Limb (tissue), 2 donors: Measurements from ENCODE around the gene MERTK.
"Not testable (repeated sequence)": the region's sequence is repeated elsewhere in the genome, so short reads cannot be mapped to it uniquely, and the experiment has no call there.

Experiments used
- DNase-seq, 2 donors: peaks; one replicate each; pipeline ENCODE4 v3.0.0-alpha.2; 2016; ENCODE audit errors: extremely low spot score in 2 of 2

The MERTK gene

DNA sequence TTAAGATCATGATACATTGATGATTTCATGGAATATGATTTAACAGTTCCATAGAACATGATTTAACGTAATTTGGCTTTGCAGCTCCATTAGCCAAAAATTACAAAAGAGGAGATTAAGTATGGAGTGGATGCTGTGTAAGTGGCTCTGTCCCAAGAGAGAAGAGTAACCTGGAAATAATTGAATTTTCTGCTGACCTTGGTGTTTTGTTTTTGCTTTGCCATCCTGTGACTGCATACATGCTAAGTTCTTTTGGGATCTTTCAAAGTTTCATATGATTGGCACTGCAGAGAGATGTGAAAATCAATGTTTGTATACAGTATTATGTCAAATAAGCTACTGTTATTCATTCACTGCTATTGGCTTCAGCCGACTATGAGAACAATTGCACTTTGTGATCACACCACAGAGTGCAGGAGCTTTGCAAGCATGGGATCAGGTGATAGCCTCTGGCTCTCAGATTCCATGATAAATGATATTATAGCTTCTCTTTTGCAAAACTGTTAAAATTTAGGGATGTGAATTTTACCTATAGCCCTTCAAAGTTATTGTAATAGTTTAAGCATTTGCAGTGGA, 110.6 kb downstream of the MERTK start:
- DNase-seq, result no peak

GRCh38 chr2:112010751-112011150, 112.3 kb downstream of the MERTK start:
- DNase-seq, result no peak

DNA sequence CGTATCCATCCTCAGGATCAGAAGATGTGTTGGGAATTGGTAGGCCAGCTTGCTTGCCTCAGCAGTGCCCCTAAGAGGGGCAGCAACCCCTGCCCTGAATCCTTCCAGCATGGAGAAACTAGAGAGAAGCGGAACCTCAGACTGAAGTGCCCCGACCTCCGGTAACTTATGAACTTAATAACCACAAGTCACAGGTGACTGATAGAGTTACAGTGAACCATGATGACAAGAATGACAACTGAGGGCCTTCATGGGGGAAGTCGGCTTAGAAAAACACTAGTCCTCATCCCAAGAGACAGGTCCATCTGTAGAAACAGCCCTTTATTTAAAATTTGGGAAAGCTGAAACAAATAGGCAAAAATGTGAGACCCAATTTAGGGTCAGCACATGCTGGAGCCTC, 114.1 kb downstream of the MERTK start:
- no peak for DNase-seq

- no peak for DNase-seq
Measured at GRCh38 chr2:112018846-112019245, 120.4 kb downstream of the MERTK start.

GRCh38 chr2:112019569-112019982, 121.2 kb downstream of the MERTK start:
- no peak for DNase-seq

GRCh38 chr2:112020561-112020960, 122.2 kb downstream of the MERTK start:
- no peak for DNase-seq

DNA sequence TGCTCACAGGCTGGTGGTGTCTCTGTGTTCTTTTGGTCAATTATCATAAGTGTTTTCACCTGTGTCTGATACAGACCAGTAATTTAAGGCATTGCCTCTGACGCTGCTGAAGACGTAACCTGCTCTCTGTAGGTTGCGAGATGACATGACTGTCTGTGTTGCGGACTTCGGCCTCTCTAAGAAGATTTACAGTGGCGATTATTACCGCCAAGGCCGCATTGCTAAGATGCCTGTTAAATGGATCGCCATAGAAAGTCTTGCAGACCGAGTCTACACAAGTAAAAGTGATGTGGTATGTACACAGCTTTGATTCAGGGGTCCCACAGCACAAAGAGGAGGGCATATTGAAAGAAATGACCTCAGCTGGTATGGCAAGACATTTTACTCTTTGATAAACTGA, 122.9 kb downstream of the MERTK start:
- no peak for DNase-seq

GRCh38 chr2:112021781-112022231, 123.4 kb downstream of the MERTK start:
- DNase-seq, result no peak

DNA sequence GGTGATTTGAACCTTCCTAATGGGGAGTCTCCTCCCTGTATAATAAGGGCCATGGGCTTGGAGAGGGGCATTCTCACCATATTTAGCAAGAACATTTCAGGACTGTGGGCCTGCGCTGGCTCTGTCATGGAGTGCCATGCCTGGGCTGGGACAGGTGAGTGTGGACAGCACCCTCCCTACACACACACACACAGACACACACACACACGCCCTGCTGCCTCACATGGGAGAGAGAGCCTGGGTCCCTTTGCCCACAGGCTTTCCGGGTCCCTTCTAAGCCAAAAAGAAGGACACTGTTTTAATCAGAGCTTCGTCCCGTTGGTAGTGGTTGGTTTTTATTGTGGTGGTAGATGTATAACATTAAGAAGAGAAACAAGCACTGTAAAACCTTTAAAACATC, 125.3 kb downstream of the MERTK start:
- no peak for DNase-seq

GRCh38 chr2:112024231-112024630, 125.8 kb downstream of the MERTK start:
- DNase-seq, result no peak

GRCh38 chr2:112024896-112025491, 126.6 kb downstream of the MERTK start:
- no peak for DNase-seq

- no peak for DNase-seq
Measured at GRCh38 chr2:112026509-112026908, 128.1 kb downstream of the MERTK start.

- DNase-seq, result no peak
Measured at GRCh38 chr2:112027767-112028166, 129.4 kb downstream of the MERTK start.

DNA sequence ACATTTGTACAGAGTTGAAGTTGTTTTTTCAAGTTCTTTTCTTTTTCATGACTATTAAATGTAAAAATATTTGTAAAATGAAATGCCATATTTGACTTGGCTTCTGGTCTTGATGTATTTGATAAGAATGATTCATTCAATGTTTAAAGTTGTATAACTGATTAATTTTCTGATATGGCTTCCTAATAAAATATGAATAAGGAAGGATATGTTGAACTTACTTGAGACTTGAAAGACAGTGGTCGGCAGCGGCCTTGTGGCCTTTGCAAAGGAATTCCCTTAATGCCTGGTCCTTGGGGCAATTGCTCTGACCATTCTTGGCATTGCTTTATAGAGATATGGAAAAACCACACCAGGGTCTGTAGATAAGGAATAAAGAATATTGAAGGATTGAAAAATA, 130.8 kb downstream of the MERTK start:
- DNase-seq, result no peak

DNA sequence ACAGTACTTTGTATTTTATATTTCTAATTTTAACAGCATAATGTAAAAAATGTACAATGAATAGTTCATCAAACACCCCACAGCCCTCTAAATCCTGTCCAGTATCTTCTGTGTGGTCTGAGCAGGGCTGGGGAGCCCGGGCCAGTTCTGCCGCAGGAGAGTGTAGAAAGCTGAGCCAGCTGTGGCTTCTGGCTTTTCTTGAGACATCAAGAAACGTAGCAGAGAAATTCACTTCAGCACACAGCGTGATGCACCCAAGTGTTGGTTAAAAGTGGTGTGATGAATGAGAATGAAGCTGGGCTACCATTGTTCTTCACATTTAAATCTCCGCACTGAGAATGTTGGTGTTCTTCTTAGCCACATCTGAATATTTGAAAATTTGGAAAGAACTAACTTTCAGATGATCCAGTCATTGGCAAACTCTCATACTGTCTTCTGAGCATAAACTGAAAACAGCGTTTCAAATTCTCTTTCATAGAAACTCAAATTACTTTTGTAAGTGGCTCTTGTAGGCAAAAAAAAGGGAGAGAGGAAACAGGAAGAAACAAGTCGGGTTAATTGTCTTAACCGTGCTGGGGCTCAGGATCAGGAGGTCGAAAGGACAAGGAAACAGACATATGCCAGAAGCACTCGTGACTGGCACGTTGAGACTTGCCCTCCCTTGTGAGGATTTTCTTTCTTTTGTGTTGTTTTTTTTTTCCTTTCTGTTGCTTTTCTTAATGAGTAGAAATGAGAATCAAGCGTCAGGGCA, 133.2 kb downstream of the MERTK start:
- no peak for DNase-seq

DNA sequence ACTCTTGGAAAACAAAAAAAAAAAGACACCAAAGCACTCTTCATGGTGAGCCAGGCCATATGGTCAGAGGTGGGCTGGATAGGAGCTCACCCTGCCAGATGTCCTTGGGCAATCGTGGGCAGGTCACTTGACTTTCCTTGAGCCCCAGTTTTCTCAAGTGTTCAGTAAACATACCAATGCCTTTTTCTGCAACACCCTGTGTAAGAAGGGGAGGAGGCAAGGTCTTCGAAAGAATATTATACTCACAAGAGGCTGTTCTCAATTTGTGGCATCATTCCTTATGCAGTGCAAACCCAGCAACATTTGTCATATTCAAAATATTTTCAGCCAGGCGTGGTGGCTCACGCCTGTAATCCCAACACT, 133.8 kb downstream of the MERTK start:
- DNase-seq, result no peak

DNA sequence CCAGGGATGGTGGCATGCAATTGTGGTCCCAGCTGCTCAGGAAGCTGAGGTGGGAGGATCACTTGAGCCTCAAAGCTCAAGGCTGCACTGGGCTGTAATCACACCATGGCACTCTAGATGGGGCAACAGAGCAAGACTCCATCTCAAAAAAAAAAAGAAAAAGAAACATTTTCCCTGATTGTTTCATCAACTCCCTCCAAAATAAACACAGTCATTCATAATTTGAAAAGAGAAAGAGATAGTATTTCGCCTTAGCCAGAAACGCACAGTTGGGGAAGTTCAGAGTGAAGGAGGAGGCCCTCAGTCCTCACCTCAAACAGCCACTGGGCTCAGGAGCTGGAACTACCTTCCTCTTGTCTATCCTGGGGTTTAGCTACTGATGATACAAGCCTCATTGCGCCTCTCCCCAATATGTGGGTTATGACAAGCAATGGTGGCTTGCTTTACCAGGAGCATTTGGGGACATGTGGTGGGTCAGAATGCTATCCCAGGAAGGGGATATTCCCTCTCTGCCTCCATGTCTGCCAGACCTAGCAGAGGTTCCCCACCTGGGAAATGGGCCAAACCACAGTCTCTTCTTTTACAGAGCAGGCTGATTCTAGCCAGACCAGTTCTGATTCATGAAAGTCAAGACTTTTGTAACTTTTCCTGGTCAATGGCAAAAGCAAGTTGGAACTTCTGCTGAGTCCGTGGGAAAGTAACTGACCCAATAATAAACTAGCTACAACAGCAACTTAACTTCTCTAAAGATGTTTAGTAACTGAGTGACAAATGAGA, 134.5 kb downstream of the MERTK start:
- DNase-seq, result no peak

DNA sequence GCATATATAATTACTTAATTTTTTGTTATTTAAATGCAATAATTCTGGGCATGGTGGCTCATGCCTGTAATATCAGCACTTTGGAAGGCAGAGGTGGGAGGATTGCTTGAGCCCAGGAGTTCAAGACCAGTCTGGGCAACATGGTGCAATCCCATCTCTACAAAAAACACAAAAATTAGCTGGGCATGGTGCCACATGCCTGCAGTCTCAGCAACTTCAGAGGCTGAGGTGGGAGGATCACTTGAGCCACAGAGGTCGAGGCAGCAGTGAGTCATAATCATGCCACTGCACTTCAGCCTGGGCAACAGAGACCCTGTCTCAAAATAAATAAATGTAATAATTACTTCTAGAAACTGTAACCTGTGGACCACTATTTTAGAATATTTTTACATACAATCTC, 135.2 kb downstream of the MERTK start:
- DNase-seq, result no peak

GRCh38 chr2:112034924-112035323, 136.5 kb downstream of the MERTK start:
- no peak for DNase-seq

DNA sequence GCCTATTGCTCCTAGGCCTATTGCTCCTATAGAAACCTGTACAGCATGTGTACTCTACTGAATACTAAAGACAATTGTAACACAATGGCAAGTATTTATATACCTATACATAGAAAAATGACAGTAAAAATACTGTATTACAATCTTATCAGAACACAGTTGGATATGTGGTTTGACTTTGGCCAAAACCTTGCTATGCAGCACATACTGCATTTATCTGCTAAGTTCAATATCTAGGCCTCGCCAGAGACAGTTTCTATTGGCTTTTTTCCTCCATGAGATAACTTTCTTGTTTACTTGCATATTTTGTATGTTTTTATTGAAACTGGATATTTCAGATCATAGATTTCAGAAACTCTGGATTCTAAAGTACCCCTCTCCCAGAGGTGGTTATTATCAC, 137.4 kb downstream of the MERTK start:
- DNase-seq, result no peak

- not testable (repeated sequence) for DNase-seq
Measured at GRCh38 chr2:112039556-112039955, 141.1 kb downstream of the MERTK start.

- DNase-seq, result not testable (repeated sequence)
Measured at GRCh38 chr2:112040066-112040465, 141.7 kb downstream of the MERTK start.
